Breast epithelium (tissue), 3 donors: Measurements from ENCODE around the gene TNKS1BP1.

Source experiments
- CTCF ChIP-seq, 3 donors: fragments of 450-650 bp; IDR thresholded peaks; one replicate each; pipeline ENCODE4 v1.5.1; 2016 to 2017; ENCODE audit warnings: antibody characterized with exemption in 3 of 3, mild to moderate bottlenecking in 3 of 3, moderate library complexity in 3 of 3
- POLR2A ChIP-seq: fragments of 450-650 bp; IDR thresholded peaks from one replicate; pipeline ENCODE4 v1.6.1; 2016; ENCODE audit warnings: antibody characterized with exemption, mild to moderate bottlenecking, moderate library complexity

GRCh38 chr11:57353852-57354251 is 29.1 kb upstream of the TNKS1BP1 start:
- no peak for TF ChIP-seq CTCF (IDR thresholded peaks at IDR 0.05)
- no peak for TF ChIP-seq POLR2A
